ENCODE data around the gene RALGAPA1.
"Not testable (repeated sequence)": the region's sequence is repeated elsewhere in the genome, so short reads cannot be mapped to it uniquely, and the experiment has no call there.

The RALGAPA1 gene

DNA sequence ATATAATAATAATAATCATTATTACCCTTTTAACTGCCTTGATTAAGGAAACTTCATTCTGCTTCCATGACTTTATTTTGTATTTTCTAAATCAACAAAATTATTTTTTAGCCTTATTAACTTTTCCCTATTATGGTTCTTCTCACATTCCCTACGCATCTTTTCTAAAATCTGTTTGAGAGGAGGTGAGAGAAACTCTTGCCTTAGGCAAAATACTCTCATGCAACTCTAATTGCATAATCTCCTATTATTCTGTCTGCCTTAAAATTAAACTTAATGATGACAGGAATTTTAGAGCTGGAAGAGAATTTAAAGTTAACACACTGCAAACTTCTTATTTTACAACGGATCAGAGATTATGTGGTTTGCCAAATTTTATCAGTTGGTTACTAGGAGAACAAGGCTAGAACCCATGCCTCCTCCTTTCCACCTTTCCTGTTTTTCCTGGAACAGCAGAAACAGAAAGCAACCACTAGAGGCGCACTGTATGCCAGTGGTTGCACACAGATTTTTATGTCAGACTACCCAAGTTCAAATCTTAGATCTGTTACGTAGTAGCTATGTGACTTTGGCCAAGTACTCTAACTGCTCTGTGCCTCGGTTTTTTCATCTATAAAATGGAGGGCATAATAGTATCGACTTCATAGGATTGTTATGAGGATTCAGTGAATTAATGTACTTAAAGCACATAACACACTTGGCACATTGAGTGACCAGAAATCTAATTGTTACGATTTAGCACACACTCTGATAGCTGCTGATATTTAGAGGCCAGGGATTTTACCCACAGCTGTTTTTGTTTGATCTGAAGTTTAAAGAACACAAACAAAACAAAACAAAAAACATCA lies 12.7 kb upstream of the RALGAPA1 start:
- DNase-seq (ENCODE audit: low spot score) = peak; percentile 36

DNA sequence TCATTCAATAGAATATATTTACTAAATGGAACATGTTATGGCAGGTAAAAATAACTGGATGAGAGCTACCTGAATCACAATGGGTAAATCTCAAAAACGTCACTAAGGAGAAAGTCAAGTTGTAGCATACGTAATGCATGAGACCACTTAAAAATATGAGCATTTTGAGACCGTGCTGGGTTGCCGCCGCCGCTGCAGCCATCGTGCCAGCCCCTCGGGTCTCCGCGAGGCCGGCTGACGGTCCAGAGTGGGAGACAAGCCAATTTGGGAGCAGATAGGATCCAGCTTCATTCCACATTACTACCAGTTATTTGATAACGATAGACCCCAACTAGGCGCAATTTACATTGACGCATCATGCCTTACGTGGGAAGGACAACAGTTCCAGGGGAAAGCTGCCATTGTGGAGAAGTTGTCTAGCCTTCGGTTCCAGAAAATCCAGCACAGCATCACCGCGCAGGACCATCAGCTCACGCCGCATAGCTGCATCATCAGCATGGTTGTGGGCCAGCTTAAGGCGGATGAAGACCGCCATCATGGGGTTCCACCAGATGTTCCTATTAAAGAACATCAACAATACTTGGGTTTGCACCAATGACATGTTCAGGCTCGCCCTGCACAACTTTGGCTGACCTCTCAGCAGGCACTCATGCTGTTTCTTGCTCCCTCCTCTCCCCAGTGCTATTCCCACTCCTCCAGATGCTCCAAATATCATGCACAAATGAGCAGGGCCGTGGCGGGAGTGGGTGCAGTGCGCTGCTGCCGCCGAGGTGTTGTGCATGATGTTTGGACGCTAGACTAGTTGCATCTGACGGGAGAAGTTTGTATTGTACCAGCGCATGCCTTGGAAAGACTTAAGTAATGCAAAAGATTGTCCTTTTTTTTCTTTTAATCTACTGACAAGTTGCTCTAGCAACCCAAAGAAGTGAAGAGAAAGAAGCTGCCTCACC lies 10.8 kb upstream of the RALGAPA1 start:
- no peak for DNase-seq (ENCODE audit: low spot score)

DNA sequence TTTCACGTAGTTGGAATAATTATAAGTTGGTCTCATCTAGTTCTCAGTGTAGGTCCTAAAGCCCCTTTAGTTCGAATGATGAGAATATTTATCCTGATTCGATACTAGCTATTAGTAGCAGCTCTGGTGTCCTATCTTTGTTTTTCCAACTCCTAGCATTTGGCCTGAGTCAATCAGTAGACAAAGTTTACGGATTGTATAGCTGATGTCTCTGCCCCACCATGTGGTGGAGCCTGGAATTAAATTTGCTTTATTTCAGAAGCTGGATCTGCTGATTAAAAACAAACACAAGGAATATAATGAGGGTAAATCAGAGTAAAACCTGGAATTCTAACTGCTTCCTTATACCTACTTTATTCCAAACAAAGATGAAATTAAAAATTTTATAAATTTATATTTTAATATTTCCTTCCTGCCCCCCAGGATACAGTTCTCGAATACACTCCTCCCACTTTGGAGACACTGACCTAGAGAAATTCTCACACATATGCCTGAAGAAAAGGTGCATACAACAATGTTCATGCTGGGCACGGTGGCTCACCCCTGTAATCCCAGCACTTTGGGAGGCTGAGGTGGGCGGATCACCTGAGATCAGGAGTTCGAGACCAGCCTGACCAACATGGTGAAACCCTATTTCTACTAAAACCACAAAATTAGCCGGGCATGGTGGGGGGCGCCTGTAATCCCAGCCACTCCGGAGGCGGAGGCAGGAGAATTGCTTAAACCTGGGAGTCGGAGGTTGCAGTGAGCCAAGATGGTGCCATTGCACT lies 9.4 kb upstream of the RALGAPA1 start:
- no peak for DNase-seq (ENCODE audit: low spot score)

GRCh38 chr14:35814371-35815005 lies 5.4 kb upstream of the RALGAPA1 start:
- no peak for DNase-seq (ENCODE audit: low spot score)

DNA sequence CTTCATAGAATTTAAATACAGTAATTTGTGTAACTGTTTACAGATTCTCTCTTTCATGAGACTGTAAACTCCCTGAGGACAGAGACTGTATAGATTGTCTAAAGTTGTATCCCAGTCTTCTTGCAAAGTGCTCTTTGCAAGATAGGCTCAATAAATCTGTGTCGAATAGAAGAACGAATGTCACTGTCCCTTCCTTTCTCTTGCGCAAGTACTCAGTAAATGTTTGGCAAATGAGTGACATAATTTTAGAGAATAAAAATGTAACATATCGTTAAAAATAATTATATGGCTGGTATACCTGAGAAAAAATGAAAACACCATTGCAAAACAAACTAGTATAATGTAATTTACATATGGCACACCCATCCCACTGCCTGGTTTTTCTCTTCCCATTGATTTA lies 1.9 kb upstream of the RALGAPA1 start:
- no peak for DNase-seq (ENCODE audit: low spot score)

DNA sequence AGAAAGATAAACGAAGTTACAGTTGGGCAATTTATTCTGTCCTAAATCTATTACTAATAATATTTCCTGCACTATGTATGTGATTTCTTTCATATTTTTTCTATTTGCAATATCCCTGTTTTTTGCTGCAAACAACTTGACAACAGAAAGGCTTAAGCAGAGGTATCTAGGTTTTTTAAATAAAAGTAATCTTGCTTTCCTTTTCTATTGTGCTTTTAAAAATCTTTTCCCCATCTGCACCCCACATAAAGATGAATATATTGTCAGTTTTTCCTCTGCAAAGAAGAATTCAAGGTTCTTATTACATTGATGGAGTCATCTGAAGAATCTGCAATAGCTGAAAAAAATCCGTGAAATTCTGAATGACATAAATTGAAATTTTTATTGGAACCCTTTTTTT lies 502 bp upstream of the RALGAPA1 start:
- DNase-seq (ENCODE audit: low spot score) = no peak

GRCh38 chr14:35808076-35808637 lies 938 bp downstream of the RALGAPA1 start:
- DNase-seq (ENCODE audit: low spot score) = no peak

GRCh38 chr14:35807131-35807961 lies 1.7 kb downstream of the RALGAPA1 start:
- DNase-seq (ENCODE audit: low spot score) = no peak

DNA sequence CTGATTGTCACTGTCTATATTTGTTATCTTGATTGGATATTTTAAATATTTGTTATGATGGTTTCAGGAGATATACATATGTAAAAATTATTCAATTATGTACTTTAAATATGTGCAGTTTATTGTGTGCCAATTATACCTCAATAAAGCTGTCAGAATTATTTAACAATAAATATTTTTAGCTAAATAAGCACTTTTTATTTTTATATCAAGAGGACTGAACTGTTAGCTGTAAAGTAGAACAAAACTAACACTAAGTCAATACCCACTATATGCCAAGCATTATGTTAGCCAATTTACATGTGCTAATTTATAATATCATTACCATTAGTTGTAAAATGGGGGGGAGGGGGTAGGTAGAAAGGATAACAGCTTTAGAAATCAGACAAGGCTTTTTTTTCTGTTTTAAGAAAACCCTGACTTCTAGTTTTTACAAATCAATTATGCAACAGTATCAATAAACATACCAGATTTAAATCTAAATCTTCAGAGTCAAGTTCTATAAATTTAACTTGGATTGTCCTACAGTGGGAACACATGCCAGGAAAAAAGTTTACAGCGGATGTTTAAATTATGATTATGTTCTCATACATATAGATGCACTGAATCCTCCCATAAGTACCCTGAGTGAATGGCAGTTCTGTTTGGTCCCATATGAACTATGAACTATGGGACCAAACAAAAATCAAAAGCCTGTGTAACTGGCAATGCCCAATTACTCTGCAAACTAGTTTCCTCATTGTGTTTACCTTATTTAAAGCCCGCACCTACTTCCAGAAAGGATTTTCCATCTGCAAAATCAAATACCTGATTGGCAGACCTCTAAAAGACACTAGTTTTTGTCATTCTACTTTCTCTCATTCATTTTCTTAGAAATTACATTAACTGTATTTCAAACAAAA lies 2.8 kb downstream of the RALGAPA1 start:
- no peak for DNase-seq (ENCODE audit: low spot score)

DNA sequence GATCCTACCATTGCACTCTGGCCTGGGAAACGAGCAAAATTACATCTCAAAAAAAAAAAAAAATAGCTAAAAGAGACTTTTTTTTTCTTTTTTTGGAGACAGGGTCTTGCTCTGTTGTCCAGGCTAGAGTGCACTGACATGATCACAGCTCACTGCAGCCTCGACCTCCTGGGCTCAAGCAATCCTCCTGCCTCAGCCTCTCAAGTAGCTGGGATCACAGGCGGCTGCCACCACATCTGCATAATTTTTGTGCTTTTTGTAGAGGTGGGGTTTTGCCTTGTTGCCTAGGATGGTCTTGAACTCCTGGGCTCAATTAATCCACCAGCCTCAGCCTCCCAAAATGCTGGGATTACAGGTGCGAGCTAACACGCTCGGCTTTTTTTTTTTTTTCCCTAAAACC lies 11.3 kb downstream of the RALGAPA1 start:
- no peak for DNase-seq (ENCODE audit: low spot score)

DNA sequence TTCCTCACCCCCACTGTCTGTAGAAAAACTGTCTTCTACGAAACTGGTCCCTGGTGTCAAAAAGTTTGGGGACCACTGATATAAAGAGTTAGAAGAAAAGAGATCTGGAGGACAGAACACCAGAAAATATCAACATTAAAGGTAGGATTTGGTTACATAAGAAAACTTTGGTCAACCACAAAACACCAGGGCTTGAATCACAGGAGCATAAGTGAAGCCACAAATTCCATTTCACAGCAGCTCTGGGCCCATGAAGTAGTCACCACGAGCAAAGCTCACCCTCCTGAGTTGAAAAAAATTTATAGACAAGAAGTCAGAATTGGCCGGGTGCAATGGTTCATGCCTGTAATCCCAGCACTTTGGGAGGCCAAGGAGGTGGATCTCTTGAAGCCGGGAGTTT lies 19.4 kb downstream of the RALGAPA1 start:
- DNase-seq (ENCODE audit: low spot score) = no peak

- DNase-seq (ENCODE audit: low spot score) = no peak
Measured at GRCh38 chr14:35786856-35787255, 22.2 kb downstream of the RALGAPA1 start.

DNA sequence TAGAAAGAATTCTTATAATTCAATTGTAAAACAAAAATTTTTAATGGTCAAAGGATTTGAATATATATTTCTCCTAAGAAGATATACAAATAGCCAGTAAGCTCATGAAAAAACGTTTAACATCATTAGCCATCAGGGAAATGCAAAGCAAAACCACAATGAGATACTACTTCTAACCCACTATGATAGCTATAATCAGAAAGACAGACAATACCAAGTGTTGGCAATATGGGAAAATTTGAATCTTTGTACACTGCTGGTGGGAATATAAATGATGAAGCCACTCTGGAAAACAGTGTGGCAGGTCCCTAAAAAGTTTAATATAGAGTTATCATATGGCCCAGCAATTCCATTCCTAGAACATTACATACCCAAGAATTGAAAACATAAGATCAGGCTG lies 25.4 kb downstream of the RALGAPA1 start:
- DNase-seq (ENCODE audit: low spot score) = no peak

- no peak for DNase-seq (ENCODE audit: low spot score)
Measured at GRCh38 chr14:35779368-35779767, 29.7 kb downstream of the RALGAPA1 start.

GRCh38 chr14:35777550-35777949 lies 31.5 kb downstream of the RALGAPA1 start:
- not testable (repeated sequence) for DNase-seq (ENCODE audit: low spot score)

DNA sequence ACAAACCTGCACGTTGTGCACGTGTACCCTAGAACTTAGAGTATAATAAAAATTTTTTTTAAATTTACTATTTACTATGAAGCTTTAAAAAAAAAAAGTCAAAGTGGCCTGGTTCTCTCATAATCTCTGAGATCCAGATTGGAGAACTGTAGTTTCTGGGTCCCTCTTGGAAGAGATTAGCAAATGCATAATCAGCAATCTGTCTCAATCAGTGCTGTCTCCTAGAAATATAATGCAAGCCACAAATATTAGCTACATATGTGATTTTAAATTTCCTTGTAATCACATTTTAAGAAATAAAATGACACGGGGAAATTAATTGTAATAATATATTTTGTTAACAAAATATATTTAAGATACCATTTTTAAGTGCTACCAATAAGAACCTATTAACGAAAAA lies 32.3 kb downstream of the RALGAPA1 start:
- no peak for DNase-seq (ENCODE audit: low spot score)

DNA sequence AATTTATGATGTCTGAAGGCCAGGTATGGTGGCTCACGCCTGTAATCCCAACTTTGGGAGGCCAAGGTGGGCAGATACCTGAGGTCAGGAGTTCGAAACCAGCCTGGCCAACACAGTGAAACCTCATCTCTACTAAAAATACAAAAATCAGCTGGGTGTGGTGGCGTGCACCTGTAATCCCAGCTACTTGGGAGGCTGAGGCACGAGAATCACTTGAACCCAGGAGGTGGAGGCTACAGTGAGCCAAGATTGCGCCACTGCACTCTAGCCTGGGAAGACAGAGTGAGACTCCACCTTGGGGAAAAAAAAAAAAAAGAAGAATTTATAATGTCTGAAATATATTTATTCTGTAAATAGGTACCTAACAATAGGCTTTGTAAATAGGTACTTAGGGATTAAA lies 33.0 kb downstream of the RALGAPA1 start:
- not testable (repeated sequence) for DNase-seq (ENCODE audit: low spot score)

DNA sequence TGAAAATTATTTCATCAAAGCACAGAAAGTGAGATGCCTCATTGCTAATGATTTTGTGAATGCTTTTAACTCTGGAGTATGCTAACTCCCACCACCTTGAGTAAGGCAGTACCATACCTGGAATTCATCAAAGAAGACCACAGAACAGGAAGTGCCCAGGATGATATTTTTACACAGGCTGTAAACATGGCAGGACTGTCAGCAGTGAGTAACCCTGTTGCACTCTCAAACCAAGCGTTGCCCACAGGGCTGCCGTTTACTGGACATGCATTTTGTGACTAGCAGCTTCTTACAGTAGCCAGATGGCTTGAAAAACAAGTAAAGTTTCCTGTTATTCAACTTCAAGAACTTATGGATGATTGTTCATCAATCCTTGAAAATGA lies 42.4 kb downstream of the RALGAPA1 start:
- no peak for DNase-seq (ENCODE audit: low spot score)

- DNase-seq (ENCODE audit: low spot score) = no peak
Measured at GRCh38 chr14:35766036-35766699, 42.9 kb downstream of the RALGAPA1 start.
